ENCODE data around the gene SIAH1. TPM values are rescaled to one million over a fixed set of nuclear protein-coding genes. Genes with fewer than 3 reads are reported as not detected.

The SIAH1 gene
- polyA plus RNA-seq, 1 experiment = 11.7 TPM

DNA sequence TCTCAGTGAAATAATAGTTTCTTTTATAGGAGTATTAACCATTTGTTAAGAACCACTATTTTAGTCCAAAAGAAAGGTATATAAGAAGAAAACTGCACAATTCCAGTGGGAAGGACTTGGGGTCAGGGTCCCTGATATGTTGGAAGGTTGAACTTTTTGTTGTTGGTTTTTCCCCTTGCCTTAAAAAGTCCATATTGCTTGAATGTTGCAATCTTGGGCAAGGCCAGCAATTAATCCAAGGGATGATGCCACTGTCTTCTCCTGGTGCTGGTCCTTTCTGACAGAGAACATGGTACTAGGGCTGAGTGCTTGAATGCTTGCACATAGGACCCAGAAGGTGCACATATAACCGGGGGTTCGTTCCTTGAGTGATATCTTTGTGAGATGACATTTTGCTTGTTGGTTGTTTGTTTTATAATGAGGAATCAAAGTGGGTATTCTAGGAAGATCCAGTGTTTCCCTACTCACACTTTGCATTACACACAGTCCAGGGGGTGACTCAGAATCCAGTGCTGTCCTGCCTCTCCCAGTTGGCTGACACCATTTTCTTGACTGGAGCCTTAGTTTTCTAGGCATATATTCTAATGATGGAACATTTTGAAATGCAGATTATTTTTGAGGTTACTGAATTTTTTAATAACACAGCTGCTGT, 54.9 kb downstream of the SIAH1 start:
- CTCF ChIA-PET = interaction anchor here (0.9 to 1.2 kb wide), 2 partner anchors 8 to 292 kb away, joined by 4 to 5 read pairs; no protein-coding TSS in a partner anchor

DNA sequence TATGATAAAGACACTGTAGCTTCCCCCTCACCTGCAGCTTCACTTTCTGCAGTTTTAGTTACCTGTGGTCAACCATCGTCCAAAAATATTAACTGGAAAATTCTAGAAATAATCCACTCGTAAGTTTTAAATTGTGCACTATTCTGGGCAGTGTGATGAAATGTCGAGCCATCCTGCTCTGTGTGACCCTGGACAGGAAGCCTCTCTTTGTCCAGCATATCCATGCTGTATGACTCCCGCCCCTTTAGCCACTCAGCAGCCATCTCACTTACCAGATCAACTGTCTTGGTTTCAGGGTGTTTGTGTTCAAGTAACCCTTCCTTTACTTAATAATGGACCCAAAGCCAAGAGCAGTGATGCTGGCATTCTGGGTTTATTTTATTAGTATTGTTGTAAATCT, 56.1 kb downstream of the SIAH1 start:
- CTCF ChIA-PET = no interaction called here
- H3K27me3 ChIP-seq (ENCODE audit: control insufficient read depth, insufficient read depth, low read length) = no peaks in the 10 kb centered on the region
- POLR2A ChIA-PET = no interaction called here
- H3K36me3 ChIP-seq (ENCODE audit: control insufficient read depth, insufficient read depth, low read length) = peaks cover 1% of the 10 kb centered on the region
- no peak overlapping the region for H3K4me3 ChIP-seq (ENCODE audit: low read depth, low read length)
- DNase-seq (ENCODE audit: low read depth) = no peak
- TF ChIP-seq, protein P1, sequence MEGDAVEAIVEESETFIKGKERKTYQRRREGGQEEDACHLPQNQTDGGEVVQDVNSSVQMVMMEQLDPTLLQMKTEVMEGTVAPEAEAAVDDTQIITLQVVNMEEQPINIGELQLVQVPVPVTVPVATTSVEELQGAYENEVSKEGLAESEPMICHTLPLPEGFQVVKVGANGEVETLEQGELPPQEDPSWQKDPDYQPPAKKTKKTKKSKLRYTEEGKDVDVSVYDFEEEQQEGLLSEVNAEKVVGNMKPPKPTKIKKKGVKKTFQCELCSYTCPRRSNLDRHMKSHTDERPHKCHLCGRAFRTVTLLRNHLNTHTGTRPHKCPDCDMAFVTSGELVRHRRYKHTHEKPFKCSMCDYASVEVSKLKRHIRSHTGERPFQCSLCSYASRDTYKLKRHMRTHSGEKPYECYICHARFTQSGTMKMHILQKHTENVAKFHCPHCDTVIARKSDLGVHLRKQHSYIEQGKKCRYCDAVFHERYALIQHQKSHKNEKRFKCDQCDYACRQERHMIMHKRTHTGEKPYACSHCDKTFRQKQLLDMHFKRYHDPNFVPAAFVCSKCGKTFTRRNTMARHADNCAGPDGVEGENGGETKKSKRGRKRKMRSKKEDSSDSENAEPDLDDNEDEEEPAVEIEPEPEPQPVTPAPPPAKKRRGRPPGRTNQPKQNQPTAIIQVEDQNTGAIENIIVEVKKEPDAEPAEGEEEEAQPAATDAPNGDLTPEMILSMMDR (IDR thresholded peaks at IDR 0.05; ENCODE audit: insufficient read depth, low read depth, low read length) = no peak

More for the DNA sequence above, 54.9 kb downstream of the SIAH1 start:
- Histone ChIP-seq H3K27me3 (ENCODE audit: control insufficient read depth, insufficient read depth, low read length) (no peaks in the 10 kb centered on the region), H3K36me3 (ENCODE audit: control insufficient read depth, insufficient read depth, low read length) (peaks cover 3% of the 10 kb centered on the region), H3K4me3 (ENCODE audit: low read depth, low read length) (no peak overlapping the region)
- no peak for DNase-seq (ENCODE audit: low read depth)
- TF ChIP-seq, protein P1 (IDR thresholded peaks at IDR 0.05; ENCODE audit: insufficient read depth, low read depth, low read length) = no peak
- POLR2A ChIA-PET = no interaction called here

DNA sequence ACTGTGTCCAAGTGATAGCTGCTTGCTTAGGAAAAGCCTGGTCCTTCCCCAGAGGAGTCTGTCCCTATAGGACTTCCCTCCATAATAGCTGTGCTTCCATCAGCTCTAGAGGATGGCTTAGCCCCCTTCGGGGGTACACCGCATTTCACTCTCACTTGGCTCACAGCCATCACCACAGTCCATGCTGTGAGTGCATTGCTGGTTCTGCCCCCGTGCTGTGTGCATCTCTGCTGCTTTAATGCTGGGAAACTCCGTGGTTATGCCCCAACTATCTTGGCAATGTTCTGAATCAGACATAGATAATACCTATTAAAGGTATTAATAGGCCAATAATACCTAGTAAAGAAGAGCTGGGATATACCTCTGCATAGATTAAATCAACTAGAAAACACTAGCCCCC, 58.3 kb downstream of the SIAH1 start:
- no peak for DNase-seq (ENCODE audit: low read depth)
- POLR2A ChIA-PET = no interaction called here
- CTCF ChIA-PET = interaction anchor here (0.6 to 1.0 kb wide), 4 partner anchors 9 to 1711 kb away, joined by 3 to 4 read pairs (median 3); no protein-coding TSS in a partner anchor
- TF ChIP-seq, protein P1 (IDR thresholded peaks at IDR 0.05; ENCODE audit: insufficient read depth, low read depth, low read length) = no peak
- Histone ChIP-seq H3K27me3 (ENCODE audit: control insufficient read depth, insufficient read depth, low read length) (no peaks in the 10 kb centered on the region), H3K36me3 (ENCODE audit: control insufficient read depth, insufficient read depth, low read length) (peaks cover 1% of the 10 kb centered on the region; the same call in 1 of the 2 replicates), H3K4me3 (ENCODE audit: low read depth, low read length) (no peak overlapping the region)

DNA sequence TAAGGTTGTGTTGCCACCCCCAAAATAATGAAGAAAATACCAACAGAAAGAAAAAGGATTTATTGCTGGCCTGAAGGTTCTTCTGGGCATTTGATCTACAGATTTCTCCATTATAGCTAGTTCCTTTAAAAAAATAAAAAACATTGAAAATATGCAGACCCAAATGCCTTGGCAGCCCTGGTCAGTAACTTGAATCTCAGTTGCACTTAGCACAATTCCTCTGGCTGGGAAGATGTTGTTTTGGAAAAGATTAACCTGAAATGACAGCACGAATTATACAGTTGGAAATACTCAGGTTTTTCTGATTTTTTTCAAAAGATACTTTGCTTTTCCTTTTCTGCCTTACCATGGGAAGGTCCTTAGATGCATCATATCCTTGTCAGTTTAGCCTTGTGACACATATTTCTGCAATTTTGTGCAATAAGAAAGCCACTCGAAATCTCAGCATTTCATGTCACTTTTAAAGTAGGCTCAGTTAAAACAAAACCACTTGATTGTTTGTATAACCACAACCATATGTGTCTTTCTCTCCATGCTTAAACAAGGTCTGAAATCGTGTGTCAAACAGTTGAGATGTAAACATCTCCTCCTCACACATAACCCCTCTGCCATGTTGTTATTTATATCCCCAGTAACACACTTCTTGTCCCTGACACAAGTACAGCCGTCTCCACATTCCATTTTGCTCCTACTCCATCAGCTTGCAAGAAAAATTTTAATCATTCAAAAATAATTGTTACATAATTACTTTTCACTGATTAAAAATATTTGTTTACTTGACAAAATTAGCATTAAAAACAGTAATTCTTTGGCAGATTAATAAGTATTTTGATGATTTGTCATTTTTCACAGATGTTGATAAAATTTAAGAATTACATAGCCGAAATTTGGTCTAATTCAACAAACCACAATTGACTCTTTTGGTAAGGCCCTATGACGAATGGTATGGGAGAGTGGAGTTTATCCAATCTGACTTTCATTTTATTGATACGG, 61.1 kb downstream of the SIAH1 start:
- TF ChIP-seq, protein P1 (IDR thresholded peaks at IDR 0.05; ENCODE audit: insufficient read depth, low read depth, low read length) = no peak
- H3K4me3 ChIP-seq (ENCODE audit: low read depth, low read length) = no peak overlapping the region
- H3K27me3 ChIP-seq (ENCODE audit: control insufficient read depth, insufficient read depth, low read length) = no peaks in the 10 kb centered on the region
- peaks cover 2% of the 10 kb centered on the region; the same call in 1 of the 2 replicates for H3K36me3 ChIP-seq (ENCODE audit: control insufficient read depth, insufficient read depth, low read length)
- no peak for DNase-seq (ENCODE audit: low read depth)
- POLR2A ChIA-PET = no interaction called here
- CTCF ChIA-PET = interaction anchor here (0.6 kb wide), 1 partner anchor 7 kb away, joined by 3 read pairs; no protein-coding TSS in a partner anchor

Data from BJ (cell line).